ENCODE data around the gene GLI1. TPM values are rescaled to one million over a fixed set of nuclear protein-coding genes. Genes with fewer than 3 reads are reported as not detected.
A peak's percentile ranks its signal among the peaks of the same experiment; 100 is the strongest.
"Not testable (repeated sequence)": the region's sequence is repeated elsewhere in the genome, so short reads cannot be mapped to it uniquely, and the experiment has no call there.

Gene GLI1
- total RNA-seq, 1 donor from 2014 or later = 0.58 TPM

DNA sequence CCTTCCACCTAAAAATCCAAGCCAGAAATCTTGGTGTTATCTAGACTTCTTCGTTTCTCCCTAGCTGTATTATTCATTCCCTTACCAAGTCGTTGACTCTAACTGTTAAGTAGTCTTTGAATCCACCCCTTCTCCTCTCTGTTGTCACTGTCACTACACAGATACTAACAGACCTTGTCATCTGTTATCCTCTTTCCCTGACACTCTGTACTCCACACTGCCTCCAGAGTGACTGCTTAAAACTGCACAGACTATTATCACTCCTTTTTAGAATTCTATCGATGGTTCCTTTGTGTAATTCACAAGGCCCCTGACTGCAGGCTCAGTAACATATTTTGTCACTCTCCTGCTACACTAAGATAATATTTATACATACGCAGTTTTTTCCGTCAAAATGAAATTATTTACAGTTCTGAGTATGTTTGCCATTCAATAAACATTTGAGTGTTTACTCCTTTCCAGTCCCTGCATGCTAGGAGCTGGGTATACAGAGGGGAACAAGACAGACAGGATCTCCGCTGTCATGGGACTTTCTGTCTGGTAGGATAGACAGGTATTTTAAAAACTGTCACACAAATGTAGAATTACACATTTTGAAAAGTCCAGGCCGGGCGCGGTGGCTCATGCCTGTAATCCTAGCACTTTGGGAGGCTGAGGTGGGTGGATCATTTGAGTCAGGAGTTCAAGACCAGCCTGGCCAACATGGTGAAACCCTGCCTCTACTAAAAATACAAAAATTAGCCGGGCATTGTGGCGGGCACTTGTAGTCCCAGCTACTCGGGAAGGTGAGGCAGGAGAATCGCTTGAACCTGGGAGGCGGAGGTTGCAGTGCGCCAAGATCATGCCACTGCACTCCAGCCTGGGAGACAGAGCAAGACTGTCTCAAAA lies 32.1 kb downstream of the GLI1 start:
- Mint-ChIP-seq H3K36me3 (ENCODE audit: low read depth) (peaks cover 14% of the 10 kb centered on the region), H3K27me3 (ENCODE audit: low read depth) (no peaks in the 10 kb centered on the region), H3K4me1 (peaks cover 25% of the 10 kb centered on the region), H3K27ac (ENCODE audit: unreplicated experiment) (no peak overlapping the region), H3K4me3 (peak overlapping the region; percentile 64), H3K9me3 (no peaks in the 10 kb centered on the region)
- peak; percentile 42 for TF ChIP-seq CTCF (conservative IDR thresholded peaks at IDR 0.05)
- DNase-seq (ENCODE audit: low read depth, low spot score) = no peak

GRCh38 chr12:57495051-57495701 lies 35.6 kb downstream of the GLI1 start:
- not testable (repeated sequence) for DNase-seq (ENCODE audit: low read depth, low spot score); H3K27me3 Mint-ChIP-seq (ENCODE audit: low read depth); H3K27ac Mint-ChIP-seq (ENCODE audit: unreplicated experiment); H3K4me1 Mint-ChIP-seq; H3K9me3 Mint-ChIP-seq; H3K4me3 Mint-ChIP-seq
- H3K36me3 Mint-ChIP-seq (ENCODE audit: low read depth) = peaks cover 25% of the 10 kb centered on the region

DNA sequence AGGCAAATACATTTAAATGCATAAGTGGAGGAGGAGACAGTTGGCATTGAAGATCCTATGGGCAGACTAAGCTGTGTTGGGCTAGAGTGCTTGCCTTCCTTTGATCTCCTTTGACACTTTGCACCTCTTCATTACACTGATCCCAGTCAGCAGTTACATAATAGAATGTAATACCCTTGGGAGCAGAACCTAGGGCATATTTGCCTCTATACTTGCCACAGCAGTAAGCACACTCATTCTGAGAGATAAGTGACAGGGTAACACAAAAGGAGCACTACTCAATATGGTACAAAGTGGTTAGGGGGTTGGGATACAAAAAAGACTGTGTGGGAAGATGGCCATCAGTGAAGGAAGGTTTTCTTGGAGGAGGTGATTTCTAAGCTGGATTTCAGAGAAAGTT lies 37.2 kb downstream of the GLI1 start:
- Mint-ChIP-seq H3K9me3 (no peaks in the 10 kb centered on the region), H3K4me1 (no peaks in the 10 kb centered on the region), H3K36me3 (ENCODE audit: low read depth) (peaks cover 32% of the 10 kb centered on the region), H3K4me3 (no peak overlapping the region), H3K27ac (ENCODE audit: unreplicated experiment) (peak overlapping the region; percentile 10), H3K27me3 (ENCODE audit: low read depth) (no peaks in the 10 kb centered on the region)
- TF ChIP-seq CTCF (conservative IDR thresholded peaks at IDR 0.05) = no peak
- no peak for DNase-seq (ENCODE audit: low read depth, low spot score)

- Mint-ChIP-seq H3K27ac (ENCODE audit: unreplicated experiment) (peak overlapping the region; percentile 10), H3K4me1 (no peaks in the 10 kb centered on the region), H3K4me3 (no peak overlapping the region), H3K36me3 (ENCODE audit: low read depth) (peaks cover 36% of the 10 kb centered on the region), H3K9me3 (no peaks in the 10 kb centered on the region), H3K27me3 (ENCODE audit: low read depth) (no peaks in the 10 kb centered on the region)
- no peak for TF ChIP-seq CTCF (conservative IDR thresholded peaks at IDR 0.05)
- DNase-seq (ENCODE audit: low read depth, low spot score) = no peak
Measured at GRCh38 chr12:57497223-57498131, 37.9 kb downstream of the GLI1 start.

GRCh38 chr12:57498132-57498502 lies 38.5 kb downstream of the GLI1 start:
- Mint-ChIP-seq H3K9me3 (no peaks in the 10 kb centered on the region), H3K36me3 (ENCODE audit: low read depth) (peaks cover 30% of the 10 kb centered on the region), H3K4me3 (no peak overlapping the region), H3K27ac (ENCODE audit: unreplicated experiment) (no peak overlapping the region), H3K4me1 (no peaks in the 10 kb centered on the region), H3K27me3 (ENCODE audit: low read depth) (no peaks in the 10 kb centered on the region)
- no peak for DNase-seq (ENCODE audit: low read depth, low spot score)
- TF ChIP-seq CTCF (conservative IDR thresholded peaks at IDR 0.05) = no peak

Measured in neural crest cell (in vitro differentiated cells).